ENCODE measurements around the gene JAG2.

JAG2 gene

DNA sequence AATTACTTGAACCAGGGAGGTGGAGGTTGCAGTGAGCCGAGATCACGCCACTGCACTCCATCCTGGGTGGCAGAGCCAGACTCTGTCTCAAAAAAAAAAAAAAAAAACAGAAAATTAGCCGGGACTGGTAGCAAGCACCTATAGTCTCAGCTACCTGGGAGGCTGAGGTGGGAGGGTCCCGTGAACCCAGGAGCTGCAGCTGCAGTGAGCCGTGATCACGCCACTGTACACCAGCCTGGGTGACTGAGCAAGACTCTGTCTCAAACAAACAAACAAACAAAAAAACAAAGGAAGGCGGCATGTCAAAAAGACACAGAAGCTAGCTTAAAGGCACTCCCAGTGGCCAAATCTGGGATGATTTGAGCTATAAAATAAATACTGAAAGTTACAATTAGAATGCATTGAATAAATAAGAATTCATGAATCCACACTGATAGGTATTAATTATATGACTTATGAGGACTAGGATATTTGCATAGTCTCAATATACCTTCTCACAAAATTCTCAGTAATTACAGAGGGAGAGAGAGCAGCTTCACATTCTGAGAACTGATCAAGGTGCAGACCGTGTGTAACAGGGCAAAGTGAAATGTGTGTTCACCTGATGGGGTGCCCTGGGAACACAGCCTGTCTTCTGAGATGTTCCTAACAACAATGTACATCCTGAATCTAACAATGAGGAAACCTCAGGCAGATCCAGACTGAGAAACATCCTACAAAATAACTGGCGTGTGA is 60.6 kb downstream of the JAG2 start:
- DNase-seq = no peak

DNA sequence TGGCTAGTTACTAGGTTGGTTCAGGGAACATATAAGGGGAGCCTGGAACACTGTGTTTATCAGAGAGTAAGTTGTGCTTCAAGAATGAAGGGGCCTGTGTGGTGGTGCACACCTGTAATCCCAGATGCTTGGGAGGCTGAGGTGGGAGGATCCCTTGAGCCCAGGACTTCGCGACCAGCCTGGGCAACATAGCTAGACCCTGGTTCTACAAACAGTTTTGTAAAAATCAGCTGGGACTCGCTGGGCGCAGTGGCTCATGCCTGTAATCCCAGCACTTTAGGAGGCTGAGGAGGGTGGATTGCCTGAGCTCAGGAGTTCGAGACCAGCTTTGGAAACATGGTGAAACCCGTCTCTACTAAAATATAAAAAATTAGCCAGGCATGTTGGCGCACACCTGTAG is 61.2 kb downstream of the JAG2 start:
- DNase-seq = no peak

DNA sequence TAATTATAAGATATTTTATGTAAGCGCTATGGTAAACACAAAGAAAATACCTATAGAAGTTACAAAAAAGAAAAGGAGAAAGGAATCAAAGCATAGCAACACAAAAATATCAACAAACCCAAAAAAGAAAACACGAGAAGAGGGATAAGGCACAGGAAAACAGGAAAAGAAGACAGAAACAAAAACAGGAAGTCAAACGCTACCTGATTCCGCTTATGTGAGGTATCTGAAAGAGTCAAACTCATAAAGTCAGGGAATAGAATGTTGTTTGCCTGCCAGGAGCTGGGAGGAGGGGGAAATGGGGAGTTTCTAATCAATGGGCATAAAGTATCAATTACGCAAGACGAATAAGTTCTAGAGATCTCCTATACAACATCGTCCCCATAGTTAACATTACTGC is 63.4 kb downstream of the JAG2 start:
- DNase-seq = no peak

GRCh38 chr14:105102893-105103292 is 65.7 kb downstream of the JAG2 start:
- no peak for DNase-seq

- DNase-seq = no peak
Measured at GRCh38 chr14:105102361-105102870, 66.2 kb downstream of the JAG2 start.

DNA sequence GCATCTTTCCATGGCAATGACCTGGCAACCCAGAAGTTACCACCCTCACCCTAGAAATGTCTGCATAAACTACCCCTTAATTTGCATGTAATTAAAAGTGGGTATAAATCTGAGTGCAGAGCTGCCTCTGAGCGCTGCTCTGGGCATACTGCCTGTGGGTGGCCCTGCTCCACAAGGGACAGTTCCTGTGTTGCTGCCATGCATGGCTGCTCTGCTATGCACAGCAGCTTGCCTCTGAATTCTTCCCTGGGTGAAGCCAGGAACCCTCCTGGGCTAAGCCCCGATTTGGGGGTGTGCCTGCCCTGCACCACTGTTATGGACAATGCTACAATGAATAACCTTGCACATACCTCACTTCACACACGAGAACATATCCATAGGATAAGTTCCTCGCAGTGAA is 67.7 kb downstream of the JAG2 start:
- no peak for DNase-seq

GRCh38 chr14:105099778-105100177 is 68.8 kb downstream of the JAG2 start:
- no peak for DNase-seq

DNA sequence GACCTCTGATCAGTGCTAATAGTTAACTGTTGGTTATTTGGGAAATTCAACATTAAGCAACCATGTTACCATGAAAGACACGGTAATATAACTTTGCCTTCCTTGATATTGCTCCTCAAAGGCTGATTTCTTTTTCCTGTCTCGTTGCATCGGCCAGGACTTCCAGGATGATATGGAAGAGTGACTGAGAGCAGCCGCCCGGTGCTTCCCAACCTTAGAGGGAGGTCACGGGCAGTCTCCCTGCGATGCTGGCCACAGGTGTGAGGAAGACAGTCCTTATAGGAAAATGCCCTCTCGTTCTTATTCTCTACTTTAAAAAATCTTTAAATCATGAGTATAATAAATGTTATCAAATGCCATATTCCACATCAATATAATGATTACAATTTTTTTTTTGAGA is 70.3 kb downstream of the JAG2 start:
- DNase-seq = no peak

DNA sequence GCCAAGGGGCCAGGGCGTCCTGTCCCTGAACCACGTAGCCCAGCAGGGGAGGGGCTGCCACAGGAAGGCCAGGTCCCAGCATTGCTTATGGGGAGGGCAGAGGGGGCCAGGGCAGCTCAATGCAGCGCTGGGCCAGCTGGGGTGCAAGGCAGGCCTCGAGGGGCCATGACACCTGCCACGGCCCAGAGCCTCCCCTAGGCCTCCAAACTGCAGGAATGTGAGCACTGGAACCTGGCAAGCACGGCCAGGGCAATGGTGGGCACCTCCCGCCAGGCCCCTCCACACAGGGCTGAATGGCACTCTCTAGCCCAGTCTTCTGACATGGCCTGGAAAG is 70.8 kb downstream of the JAG2 start:
- DNase-seq = no peak

- DNase-seq = no peak
Measured at GRCh38 chr14:105096206-105096875, 72.2 kb downstream of the JAG2 start.

- no peak for DNase-seq
Measured at GRCh38 chr14:105095236-105095805, 73.3 kb downstream of the JAG2 start.

DNA sequence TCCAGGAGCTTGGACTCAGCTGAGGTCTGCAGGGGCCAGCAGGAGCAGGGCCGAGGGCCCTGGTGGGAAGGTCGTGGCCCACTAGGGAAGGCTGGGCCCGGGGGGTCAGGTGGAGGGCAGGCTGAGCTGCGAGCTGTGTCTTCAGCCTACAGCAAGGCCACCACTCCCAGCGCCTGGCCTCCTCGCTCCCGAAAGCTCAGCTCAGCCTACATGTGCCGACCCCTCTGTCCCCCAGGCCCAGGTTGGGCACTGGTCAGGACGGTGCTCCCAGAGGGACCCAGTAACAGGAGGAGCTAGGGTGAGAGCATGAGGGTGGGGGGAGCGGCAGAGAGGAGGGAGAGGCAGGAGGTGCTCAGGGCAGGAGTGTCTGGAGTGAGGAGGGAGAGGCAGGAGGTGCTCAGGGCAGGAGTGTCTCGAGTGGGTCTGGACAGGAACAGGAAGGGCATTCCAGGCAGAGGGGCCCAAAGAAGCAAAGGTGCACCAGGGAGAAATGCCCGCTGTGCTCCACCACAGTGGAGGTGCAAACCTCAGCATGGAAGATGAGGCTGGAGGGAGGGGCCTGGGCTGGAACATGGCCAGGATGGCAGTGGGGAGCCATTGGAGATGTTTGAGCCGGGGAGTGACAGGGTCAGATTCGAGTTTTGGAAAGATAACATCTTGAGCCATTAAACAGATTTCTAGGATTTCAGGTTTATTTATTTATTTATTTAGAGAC is 74.2 kb downstream of the JAG2 start:
- DNase-seq = no peak

GRCh38 chr14:105093431-105094192 is 75.0 kb downstream of the JAG2 start:
- DNase-seq = peak; percentile 78

DNA sequence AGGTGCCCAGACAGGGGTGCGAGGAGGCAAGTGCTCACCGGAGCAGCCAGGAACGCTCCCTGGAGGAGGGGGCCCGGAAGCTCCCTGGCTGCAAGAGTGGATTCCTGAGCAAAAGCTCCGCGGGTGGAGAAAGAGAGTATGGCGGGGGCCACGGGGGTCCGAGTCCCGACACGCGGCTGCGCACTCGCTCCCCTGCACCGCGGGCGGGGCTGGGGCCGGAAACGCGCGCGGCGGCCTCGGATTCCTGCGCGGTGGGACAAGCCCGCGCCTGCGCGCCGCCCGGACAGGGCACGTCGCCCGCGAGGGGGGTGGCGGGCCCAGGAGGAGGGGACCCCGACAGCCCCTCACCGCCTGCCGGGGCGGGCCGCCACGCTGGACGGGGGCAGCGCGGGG is 75.5 kb downstream of the JAG2 start:
- DNase-seq = peak; percentile 63

DNA sequence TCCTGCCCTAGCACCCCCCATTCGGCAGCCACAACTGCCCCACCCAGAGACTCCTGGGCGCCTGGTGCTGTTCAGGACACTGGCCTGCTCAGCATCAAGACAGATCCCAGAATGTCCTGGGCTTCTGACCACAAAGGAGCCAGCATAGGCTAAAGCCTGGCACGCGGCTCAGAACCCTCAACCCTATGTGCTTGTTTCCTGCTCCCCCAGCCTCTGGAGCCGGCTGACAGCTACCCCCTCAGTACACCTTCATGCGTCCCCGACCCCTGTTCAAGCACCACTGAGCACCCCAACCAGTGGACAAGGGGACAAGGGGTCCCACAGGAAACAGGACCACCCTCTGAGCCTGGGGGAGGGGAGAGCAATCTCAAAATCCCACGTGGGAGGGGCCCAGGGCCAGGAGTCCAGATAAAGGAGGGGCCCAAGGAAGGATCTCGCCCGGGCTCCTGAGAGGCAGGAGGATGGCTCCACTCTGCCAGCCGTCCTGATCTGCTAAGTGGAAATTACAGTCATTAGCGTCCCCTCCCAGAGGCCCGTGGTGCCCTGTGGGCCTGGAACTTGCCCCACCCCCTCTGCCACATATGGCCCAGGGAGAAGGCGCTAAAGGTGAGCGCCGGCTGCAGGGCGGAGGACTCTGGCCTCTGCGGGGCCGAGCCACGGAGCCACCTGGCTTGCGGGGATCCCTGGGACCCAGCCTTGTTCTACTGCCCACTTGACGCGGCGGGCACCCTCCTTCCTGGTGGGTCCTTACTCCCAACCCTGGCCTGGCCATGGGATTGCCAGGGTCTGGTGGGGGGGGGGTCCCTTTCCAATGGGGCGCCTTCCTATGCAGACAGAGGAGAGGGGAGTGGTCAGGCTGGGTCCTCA is 76.2 kb downstream of the JAG2 start:
- no peak for DNase-seq

DNA sequence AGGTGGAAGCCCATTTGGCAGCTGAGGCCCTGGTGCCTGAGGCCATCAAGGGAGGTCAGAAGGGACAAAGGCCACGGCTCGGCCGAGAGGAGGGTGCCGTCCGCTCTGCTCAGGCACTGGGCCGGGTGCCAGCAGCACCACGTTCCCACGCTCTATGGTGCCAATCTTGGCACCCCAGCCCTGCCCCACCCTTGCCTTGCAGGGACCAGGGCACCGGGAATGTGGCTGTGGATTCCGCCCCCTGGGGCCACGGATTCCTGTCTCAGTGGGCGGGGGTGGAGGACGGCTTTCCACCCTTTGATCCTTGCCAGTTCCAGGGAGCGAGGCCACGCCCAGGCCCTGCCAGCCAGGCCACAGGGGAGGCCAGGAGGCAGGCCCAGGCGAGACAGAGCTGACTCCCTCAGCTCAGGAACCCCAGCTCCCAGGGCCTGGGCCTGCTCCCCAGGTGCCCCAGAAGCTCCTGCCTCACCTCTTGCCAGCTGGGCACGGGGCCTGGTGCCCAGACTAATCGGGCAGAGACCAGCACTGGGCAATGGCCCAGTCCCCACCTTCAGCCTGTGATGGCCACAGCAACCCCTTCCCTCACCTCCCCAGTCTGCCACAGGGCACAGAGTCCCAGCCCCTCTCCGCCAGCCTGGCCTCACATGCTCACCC is 76.9 kb downstream of the JAG2 start:
- no peak for DNase-seq

DNA sequence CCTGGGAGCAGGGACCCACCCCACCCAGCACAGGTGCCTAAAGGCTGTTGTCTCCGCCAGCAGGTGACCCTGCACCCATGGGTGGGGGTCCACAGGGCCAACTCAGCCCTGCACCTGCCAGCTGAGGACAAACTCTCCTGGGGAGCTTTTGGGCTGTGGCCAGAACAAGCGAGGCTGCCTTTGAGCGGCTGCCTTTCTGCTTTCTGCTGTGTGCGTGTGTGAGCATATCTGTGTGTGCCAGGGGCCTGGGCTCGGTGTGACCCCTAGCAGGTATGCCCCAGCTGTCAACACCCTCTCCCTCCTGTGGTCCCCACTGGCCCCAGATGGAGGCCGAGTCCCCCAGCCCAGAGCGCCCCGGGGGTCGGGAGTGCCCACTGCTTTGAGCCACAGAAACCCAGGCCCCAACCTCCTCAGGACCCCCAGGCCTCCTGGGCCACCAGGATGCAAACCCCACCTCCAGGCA is 77.5 kb downstream of the JAG2 start:
- DNase-seq = no peak

Data from activated naive CD4-positive, alpha-beta T cell treated with Interleukin-2 at 50 U/mL for 16 hours (primary cell).